Uterus (tissue), 4 donors: Measurements from ENCODE around the gene MCUB. TPM values are rescaled to one million over a fixed set of nuclear protein-coding genes. Genes with fewer than 3 reads are reported as not detected.

Experiments used
- DNase-seq, 2 donors: peaks; one replicate each; pipeline ENCODE4 v3.0.0-alpha.2; 2019 to 2020
- H3K27ac ChIP-seq, 2 donors: fragments of 200-600 bp; sonication (generic); 1 replicate in 1 of 2; 2 replicates in 1 of 2; pipeline ENCODE4 v1.5.1; 2016 to 2018
- H3K27me3 ChIP-seq, 2 donors: fragments of 200-600 bp; sonication (generic); one replicate each; pipeline ENCODE4 v1.5.1; 2018 to 2019; ENCODE audit warnings: control low read depth in 1 of 2
- H3K36me3 ChIP-seq, 2 donors: fragments of 200-600 bp; sonication (generic); one replicate each; pipeline ENCODE4 v1.5.1; 2019; ENCODE audit warnings: control low read depth in 1 of 2
- H3K4me1 ChIP-seq, 2 donors: fragments of 200-600 bp; sonication (generic); one replicate each; pipeline ENCODE4 v1.5.1; 2018 to 2019; ENCODE audit warnings: control low read depth in 1 of 2
- H3K4me3 ChIP-seq, 2 donors: fragments of 200-600 bp; sonication (generic); 1 replicate in 1 of 2; 2 replicates in 1 of 2; pipeline ENCODE4 v1.5.1; 2018 to 2019; ENCODE audit warnings: mild to moderate bottlenecking in 1 of 2
- H3K9me3 ChIP-seq, 2 donors: fragments of 200-600 bp; sonication (generic); one replicate each; pipeline ENCODE4 v1.5.1; 2019; ENCODE audit warnings: control low read depth in 1 of 2
- CTCF ChIP-seq, 4 experiments: fragments of 200-600 bp in 2 of 4; fragments of 450-650 bp in 2 of 4; sonication (generic) in 2 of 4; IDR thresholded peaks; one replicate each; pipeline ENCODE4 v1.5.1; 2016 to 2019; ENCODE audit warnings: antibody characterized with exemption in 4 of 4, mild to moderate bottlenecking in 2 of 4, moderate library complexity in 1 of 4
- POLR2A ChIP-seq, 2 donors: fragments of 450-650 bp; IDR thresholded peaks; one replicate each; pipeline ENCODE4 v1.6.1; 2016; ENCODE audit warnings: antibody characterized with exemption in 2 of 2, mild to moderate bottlenecking in 1 of 2, moderate library complexity in 1 of 2
- intact Hi-C: fragments of 100-400 bp; cut with DNase I; formaldehyde crosslinking; loops from one replicate; pipeline ENCODE4 v1.15.1; 2023; ENCODE audit warnings: low total_unique reads
- total RNA-seq, 4 donors: library from RNA; depleted of rRNA in 3 of 4; stranded (reverse); fragments of >200 nt in 3 of 4; gene quantifications; one replicate each; pipeline versions ENCODE4 v1.1.0 to v1.2.4, GENCODE V29; 2014 to 2023
- donor health status: DM: yes; HTN: yes; CAD: no.

The MCUB gene
- total RNA-seq, 4 donors from 2014 or later: 3.3 to 34.8 (median 21.4) TPM

DNA sequence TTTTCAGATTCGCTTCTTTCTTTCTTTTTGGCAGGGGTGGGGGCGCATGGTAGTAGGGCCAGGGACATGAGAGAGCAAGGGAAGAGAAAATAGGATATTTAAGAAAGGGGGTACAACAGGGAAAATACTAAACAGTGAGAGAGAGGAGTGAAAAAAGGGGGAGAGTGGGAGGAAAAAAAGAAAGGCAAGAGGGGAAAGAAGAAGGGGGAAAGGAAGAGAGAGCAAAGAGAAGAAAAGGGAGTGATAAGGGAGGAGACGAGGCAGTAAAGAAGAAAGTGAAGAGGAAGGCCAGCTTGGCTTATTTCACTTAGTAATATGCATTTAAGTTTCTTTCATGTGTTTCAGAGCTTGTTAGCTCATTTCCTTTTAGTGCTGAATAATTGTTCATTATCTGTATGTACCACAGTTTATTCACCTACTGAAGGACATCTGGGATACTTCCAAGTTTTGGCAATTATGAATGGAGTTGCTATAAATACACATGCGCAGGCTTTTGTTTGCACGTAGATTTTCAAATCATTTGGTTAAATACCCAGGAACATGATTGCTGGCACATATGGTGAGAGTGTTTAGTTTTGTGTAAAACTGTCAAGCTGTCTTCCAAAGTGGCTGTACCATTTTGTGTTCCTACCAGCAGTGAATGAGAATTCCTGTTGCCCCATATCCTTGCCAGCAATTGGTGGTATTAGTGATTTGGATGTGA, 105.9 kb downstream of the MCUB start:
- no peaks in the 10 kb centered on the region for H3K9me3 ChIP-seq
- no peak overlapping the region for H3K27ac ChIP-seq
- H3K27me3 ChIP-seq: no peaks in the 10 kb centered on the region
- no peaks in the 10 kb centered on the region for H3K36me3 ChIP-seq
- DNase-seq: no peak
- intact Hi-C loops: no loop called here
- TF ChIP-seq CTCF (IDR thresholded peaks at IDR 0.05): no peak
- TF ChIP-seq POLR2A (IDR thresholded peaks at IDR 0.05): no peak
- H3K4me3 ChIP-seq: no peak overlapping the region
- H3K4me1 ChIP-seq: no peaks in the 10 kb centered on the region

- no peak overlapping the region for H3K27ac ChIP-seq
- peaks cover 0 to 6% of the 10 kb centered on the region in 2 donors for H3K9me3 ChIP-seq
- no peaks in the 10 kb centered on the region for H3K27me3 ChIP-seq
- no peaks in the 10 kb centered on the region for H3K4me1 ChIP-seq
- intact Hi-C loops: no loop called here
- DNase-seq: no peak
- H3K36me3 ChIP-seq: no peaks in the 10 kb centered on the region
- H3K4me3 ChIP-seq: no peak overlapping the region
- TF ChIP-seq CTCF (IDR thresholded peaks at IDR 0.05) (no peak), POLR2A (IDR thresholded peaks at IDR 0.05) (no peak)
Observed at GRCh38 chr4:109671350-109671749, 111.3 kb downstream of the MCUB start.

GRCh38 chr4:109672169-109672930, 112.3 kb downstream of the MCUB start:
- H3K27ac ChIP-seq: no peak overlapping the region
- intact Hi-C loops: no loop called here
- H3K4me1 ChIP-seq: no peaks in the 10 kb centered on the region
- no peaks in the 10 kb centered on the region for H3K36me3 ChIP-seq
- no peaks in the 10 kb centered on the region for H3K27me3 ChIP-seq
- H3K9me3 ChIP-seq: peaks cover 0 to 6% of the 10 kb centered on the region in 2 donors
- DNase-seq: no peak
- no peak overlapping the region for H3K4me3 ChIP-seq
- no peak for TF ChIP-seq CTCF (IDR thresholded peaks at IDR 0.05)
- TF ChIP-seq POLR2A (IDR thresholded peaks at IDR 0.05): no peak

- Histone ChIP-seq H3K27ac (no peak overlapping the region), H3K36me3 (no peaks in the 10 kb centered on the region), H3K4me3 (no peak overlapping the region), H3K4me1 (no peaks in the 10 kb centered on the region), H3K9me3 (peaks cover 0 to 6% of the 10 kb centered on the region in 2 donors), H3K27me3 (no peaks in the 10 kb centered on the region)
- no peak for DNase-seq
- TF ChIP-seq CTCF (IDR thresholded peaks at IDR 0.05): no peak
- TF ChIP-seq POLR2A (IDR thresholded peaks at IDR 0.05): no peak
- intact Hi-C loops: no loop called here
Observed at GRCh38 chr4:109673303-109673702, 113.3 kb downstream of the MCUB start.

GRCh38 chr4:109675181-109675580, 115.1 kb downstream of the MCUB start:
- intact Hi-C loops: no loop called here
- Histone ChIP-seq H3K4me1 (no peaks in the 10 kb centered on the region), H3K27ac (no peak overlapping the region), H3K4me3 (no peak overlapping the region), H3K27me3 (no peaks in the 10 kb centered on the region), H3K9me3 (peaks cover 0 to 6% of the 10 kb centered on the region in 2 donors), H3K36me3 (no peaks in the 10 kb centered on the region)
- TF ChIP-seq CTCF (IDR thresholded peaks at IDR 0.05) (no peak), POLR2A (IDR thresholded peaks at IDR 0.05) (no peak)
- no peak for DNase-seq
